ENCODE data around the gene SCN11A. TPM values are rescaled to one million over a fixed set of nuclear protein-coding genes. Genes with fewer than 3 reads are reported as not detected.

SCN11A gene
- total RNA-seq, 1 experiment from 2014 or later, result not detected

- Histone ChIP-seq H3K27me3 (replicated peaks; ENCODE audit: insufficient read depth, low read depth, low read length, poor library complexity) (no peaks in the 10 kb centered on the region), H3K27ac (ENCODE audit: low read depth, low read length, poor library complexity, severe bottlenecking) (no peak overlapping the region), H3K4me3 (ENCODE audit: low read depth, low read length, poor library complexity, severe bottlenecking) (no peak overlapping the region), H3K4me1 (ENCODE audit: insufficient read depth, low read length, poor library complexity, severe bottlenecking) (no peaks in the 10 kb centered on the region), H3K36me3 (ENCODE audit: insufficient read depth, low read length, poor library complexity, severe bottlenecking) (no peaks in the 10 kb centered on the region), H3K9me3 (ENCODE audit: low read depth, low read length, poor library complexity, severe bottlenecking) (no peaks in the 10 kb centered on the region)
- CTCF ChIA-PET, result no interaction called here
- POLR2A ChIA-PET (ENCODE audit: low non-redundant PET), result no interaction called here
- intact Hi-C loops (cut with micrococcal nuclease; ENCODE audit: unreplicated experiment), result no loop called here
- BruUV-seq (replicated peaks), result no TSS peak
- DNase-seq (ENCODE audit: low spot score), result no peak
- TF ChIP-seq EZH2 (IDR thresholded peaks at IDR 0.05; ENCODE audit: borderline replicate concordance, low read depth, low read length, poor library complexity, severe bottlenecking) (no peak), CTCF (conservative IDR thresholded peaks at IDR 0.05; ENCODE audit: low read depth, low read length) (no peak)
These were observed 1.7 kb downstream of the SCN11A start for GRCh38 chr3:39050029-39050428.

- BruUV-seq (replicated peaks), result no TSS peak
- H3K9me3 ChIP-seq (ENCODE audit: low read depth, low read length, poor library complexity, severe bottlenecking), result no peaks in the 10 kb centered on the region
- H3K27ac ChIP-seq (ENCODE audit: low read depth, low read length, poor library complexity, severe bottlenecking), result no peak overlapping the region
- ChIA-PET POLR2A (ENCODE audit: low non-redundant PET) (no interaction called here), CTCF (no interaction called here)
- no peaks in the 10 kb centered on the region for H3K27me3 ChIP-seq (replicated peaks; ENCODE audit: insufficient read depth, low read depth, low read length, poor library complexity)
- no peak for TF ChIP-seq CTCF (conservative IDR thresholded peaks at IDR 0.05; ENCODE audit: low read depth, low read length)
- TF ChIP-seq EZH2 (IDR thresholded peaks at IDR 0.05; ENCODE audit: borderline replicate concordance, low read depth, low read length, poor library complexity, severe bottlenecking), result no peak
- no peaks in the 10 kb centered on the region for H3K4me1 ChIP-seq (ENCODE audit: insufficient read depth, low read length, poor library complexity, severe bottlenecking)
- intact Hi-C loops (cut with micrococcal nuclease; ENCODE audit: unreplicated experiment), result no loop called here
- no peak for DNase-seq (ENCODE audit: low spot score)
- H3K36me3 ChIP-seq (ENCODE audit: insufficient read depth, low read length, poor library complexity, severe bottlenecking), result no peaks in the 10 kb centered on the region
- no peak overlapping the region for H3K4me3 ChIP-seq (ENCODE audit: low read depth, low read length, poor library complexity, severe bottlenecking)
These were observed 13.6 kb downstream of the SCN11A start for GRCh38 chr3:39038165-39038564.

GRCh38 chr3:39029556-39029955 is 22.2 kb downstream of the SCN11A start:
- TF ChIP-seq EZH2 (IDR thresholded peaks at IDR 0.05; ENCODE audit: borderline replicate concordance, low read depth, low read length, poor library complexity, severe bottlenecking), result no peak
- no peak for TF ChIP-seq CTCF (conservative IDR thresholded peaks at IDR 0.05; ENCODE audit: low read depth, low read length)
- no peaks in the 10 kb centered on the region for H3K36me3 ChIP-seq (ENCODE audit: insufficient read depth, low read length, poor library complexity, severe bottlenecking)
- no peaks in the 10 kb centered on the region for H3K9me3 ChIP-seq (ENCODE audit: low read depth, low read length, poor library complexity, severe bottlenecking)
- intact Hi-C loops (cut with micrococcal nuclease; ENCODE audit: unreplicated experiment), result no loop called here
- no peak for DNase-seq (ENCODE audit: low spot score)
- ChIA-PET CTCF (interaction anchor here (1.7 kb wide), 1 partner anchor 30 kb away, joined by 7 read pairs; no protein-coding TSS in a partner anchor), POLR2A (ENCODE audit: low non-redundant PET) (no interaction called here)
- no peaks in the 10 kb centered on the region for H3K27me3 ChIP-seq (replicated peaks; ENCODE audit: insufficient read depth, low read depth, low read length, poor library complexity)
- H3K4me1 ChIP-seq (ENCODE audit: insufficient read depth, low read length, poor library complexity, severe bottlenecking), result no peaks in the 10 kb centered on the region
- BruUV-seq (replicated peaks), result no TSS peak
- H3K27ac ChIP-seq (ENCODE audit: low read depth, low read length, poor library complexity, severe bottlenecking), result no peak overlapping the region
- no peak overlapping the region for H3K4me3 ChIP-seq (ENCODE audit: low read depth, low read length, poor library complexity, severe bottlenecking)

Measured in A673 (cell line).